GM23248 (cell line): Measurements from ENCODE around the gene ANKDD1A. TPM values are rescaled to one million over a fixed set of nuclear protein-coding genes. Genes with fewer than 3 reads are reported as not detected.

ENCODE experiments used
- DNase-seq: peaks from one replicate; pipeline ENCODE4 v3.0.0-alpha.2; 2015
- H2AFZ ChIP-seq: fragments of 200-600 bp; sonication (generic); 2 replicates; pipeline ENCODE4 v1.6.1; 2016; ENCODE audit warnings: antibody characterized with exemption
- H3F3A ChIP-seq: fragments of 200-600 bp; sonication (generic); 2 replicates; pipeline ENCODE4 v1.6.1; 2016; ENCODE audit warnings: mild to moderate bottlenecking, antibody characterized with exemption, mixed run types; ENCODE audit not compliant: insufficient read depth
- H3K27ac ChIP-seq: fragments of 200-600 bp; sonication (generic); 2 replicates; pipeline ENCODE4 v1.5.1; 2016; ENCODE audit warnings: mild to moderate bottlenecking
- H3K27me3 ChIP-seq: fragments of 200-600 bp; sonication (generic); replicated peaks from 2 replicates; pipeline ENCODE4 v1.6.1; 2016; ENCODE audit warnings: mild to moderate bottlenecking; ENCODE audit not compliant: insufficient read depth
- H3K36me3 ChIP-seq: fragments of 200-600 bp; sonication (generic); 2 replicates; pipeline ENCODE4 v1.6.1; 2016; ENCODE audit warnings: low read depth, mild to moderate bottlenecking
- H3K4me1 ChIP-seq: fragments of 200-600 bp; sonication (generic); 2 replicates; pipeline ENCODE4 v1.6.1; 2016; ENCODE audit warnings: mild to moderate bottlenecking; ENCODE audit not compliant: insufficient read depth
- H3K4me2 ChIP-seq: fragments of 200-600 bp; sonication (generic); one replicate; pipeline ENCODE4 v1.6.1; 2016; ENCODE audit warnings: mild to moderate bottlenecking; ENCODE audit not compliant: unreplicated experiment
- H3K4me3 ChIP-seq: fragments of 200-600 bp; sonication (generic); 2 replicates; pipeline ENCODE4 v1.5.1; 2016; ENCODE audit warnings: mild to moderate bottlenecking
- H3K79me2 ChIP-seq: fragments of 200-600 bp; sonication (generic); 2 replicates; pipeline ENCODE4 v1.6.1; 2016; ENCODE audit warnings: mild to moderate bottlenecking; ENCODE audit not compliant: insufficient read depth
- H3K9ac ChIP-seq: fragments of 200-600 bp; sonication (generic); 2 replicates; pipeline ENCODE4 v1.6.1; 2016; ENCODE audit warnings: mild to moderate bottlenecking
- H3K9me2 ChIP-seq: fragments of 200-600 bp; sonication (generic); 2 replicates; pipeline ENCODE4 v1.6.1; 2016; ENCODE audit warnings: mixed run types, mild to moderate bottlenecking, moderate library complexity; ENCODE audit not compliant: insufficient read depth
- H3K9me3 ChIP-seq: fragments of 200-600 bp; sonication (generic); one replicate; pipeline ENCODE4 v1.6.1; 2017; ENCODE audit warnings: low read depth
- H4K20me1 ChIP-seq: fragments of 200-600 bp; sonication (generic); 2 replicates; pipeline ENCODE4 v1.6.0; 2016; ENCODE audit not compliant: insufficient read depth
- EZH2 ChIP-seq: fragments of 200-600 bp; sonication (generic); IDR thresholded peaks from 2 replicates; pipeline ENCODE4 v1.6.1; 2018; ENCODE audit warnings: antibody characterized with exemption, mild to moderate bottlenecking; ENCODE audit not compliant: insufficient read depth, poor library complexity, severe bottlenecking
- EZH2phosphoT487 ChIP-seq: fragments of 200-600 bp; sonication (generic); IDR thresholded peaks from 2 replicates; pipeline ENCODE4 v1.6.1; 2018; ENCODE audit warnings: antibody characterized with exemption, moderate library complexity, mild to moderate bottlenecking, low read depth; ENCODE audit not compliant: insufficient read depth
- WGBS, 2 experiments: methylation state at CpG; one replicate each; pipeline ENCODE4 v1.1.6; 2015 to 2017; ENCODE audit warnings: low lambda C conversion rate in 2 of 2, low coverage in 1 of 2; ENCODE audit errors: missing lambda C conversion rate in 2 of 2; 5-methylcytosine and 5-hydroxymethylcytosine counted together
- in situ Hi-C: fragments of 300-500 bp; cut with MboI; formaldehyde crosslinking; loops from 2 replicates; pipeline ENCODE4 v1.15.0; 2020
- polyA plus RNA-seq: library from polyadenylated mRNA; unstranded; fragments of >200 nt; fragmentation: Nextera tagmentation; extraction: Ambion mirVana; gene quantifications from 2 replicates; pipeline ENCODE4 v1.2.1, GENCODE V29; 2016
- total RNA-seq: library from RNA; depleted of rRNA; stranded (reverse); fragments of >200 nt; shearing (Covaris generic); gene quantifications from 2 replicates; pipeline ENCODE4 v1.2.3, GENCODE V29; 2014

The ANKDD1A gene
- total and polyA plus RNA-seq, 2 experiments from 2014 or later: 2.7 to 3.1 TPM

GRCh38 chr15:64901914-64902313 is 9.8 kb upstream of the ANKDD1A start:
- Histone ChIP-seq H2AFZ (no peak overlapping the region), H3F3A (peaks cover 5% of the 10 kb centered on the region; the same call in 1 of the 2 replicates), H3K79me2 (no peaks in the 10 kb centered on the region), H3K4me3 (no peak overlapping the region), H3K4me2 (no peak overlapping the region), H3K9me3 (no peaks in the 10 kb centered on the region), H3K9ac (no peak overlapping the region), H4K20me1 (no peaks in the 10 kb centered on the region), H3K27me3 (no peaks in the 10 kb centered on the region), H3K9me2 (no peaks in the 10 kb centered on the region), H3K27ac (no peak overlapping the region), H3K36me3 (no peaks in the 10 kb centered on the region), H3K4me1 (peaks cover 12% of the 10 kb centered on the region)
- in situ Hi-C loops: loop anchor here (10.0 kb wide), 1 partner anchor 167 kb away; no protein-coding TSS in a partner anchor
- TF ChIP-seq EZH2phosphoT487 (no peak), EZH2 (no peak)
- DNase-seq: no peak
- WGBS, 2 experiments: 74 to 78% methylated on average over 2 of the region's 2 CpGs

DNA sequence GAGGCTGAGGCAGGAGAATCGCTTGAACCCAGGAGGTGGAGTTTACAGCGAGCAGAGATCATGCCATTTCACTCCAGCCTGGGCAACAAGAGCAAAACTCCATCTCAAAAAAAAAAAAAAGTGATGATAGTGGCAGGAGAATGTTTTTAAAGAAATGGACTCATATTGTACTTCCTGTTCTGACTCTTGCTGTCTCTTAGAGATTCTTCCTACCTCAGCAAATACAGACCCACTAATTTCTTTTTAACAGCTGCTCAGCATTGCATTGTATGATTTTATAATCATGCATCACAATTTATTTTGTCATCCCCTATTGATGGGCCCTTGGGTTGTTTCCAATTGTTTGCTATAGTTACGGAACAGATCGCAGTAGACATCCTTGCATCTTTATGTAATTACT is 8.8 kb upstream of the ANKDD1A start:
- no peak for DNase-seq
- H3K4me2 ChIP-seq: no peak overlapping the region
- no peaks in the 10 kb centered on the region for H3K79me2 ChIP-seq
- H4K20me1 ChIP-seq: no peaks in the 10 kb centered on the region
- no peaks in the 10 kb centered on the region for H3K9me3 ChIP-seq
- no peak overlapping the region for H3K4me3 ChIP-seq
- H3K36me3 ChIP-seq: no peaks in the 10 kb centered on the region
- no peaks in the 10 kb centered on the region for H3K27me3 ChIP-seq
- H3K9ac ChIP-seq: no peak overlapping the region
- H3F3A ChIP-seq: 0 out of 2 replicates have a peak, but pooled peaks cover 3% of the 10 kb centered on the region
- 75 to 85% methylated on average over 4 of the region's 4 CpGs for WGBS, 2 experiments
- peaks cover 3% of the 10 kb centered on the region for H3K4me1 ChIP-seq
- H2AFZ ChIP-seq: no peak overlapping the region
- H3K9me2 ChIP-seq: no peaks in the 10 kb centered on the region
- H3K27ac ChIP-seq: no peak overlapping the region
- in situ Hi-C loops: loop anchor here (10.0 kb wide), 1 partner anchor 168 kb away; no protein-coding TSS in a partner anchor
- TF ChIP-seq EZH2: no peak
- no peak for TF ChIP-seq EZH2phosphoT487

DNA sequence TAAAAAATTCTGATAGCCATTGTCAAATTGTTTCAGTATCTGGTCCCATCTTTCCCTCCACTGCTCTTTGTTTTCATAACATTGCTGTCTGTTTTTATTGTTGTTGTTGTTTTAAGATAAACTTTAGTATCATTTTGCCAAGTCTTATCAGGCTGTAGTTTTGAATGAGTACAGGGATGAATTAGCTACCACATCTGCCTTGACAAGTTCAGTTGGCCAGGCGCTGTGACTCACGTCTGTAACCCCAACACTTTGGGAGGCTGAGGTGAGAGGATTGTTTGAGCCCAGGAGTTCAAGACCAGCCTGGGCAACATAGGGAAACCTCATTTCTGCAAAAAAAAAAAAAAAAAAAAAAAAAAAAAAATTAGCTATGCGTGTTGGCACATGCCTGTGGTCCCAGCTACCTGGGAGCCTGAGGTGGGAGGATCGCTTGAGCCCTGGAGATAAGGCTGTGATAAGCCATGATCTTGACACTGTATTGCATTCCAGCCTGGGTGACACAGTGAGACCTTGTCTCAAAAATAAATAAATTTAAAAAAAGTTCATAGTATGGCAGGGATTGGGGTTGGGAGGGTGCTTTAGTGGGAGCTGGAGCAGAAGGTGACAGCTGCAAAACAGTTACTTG is 8.3 kb upstream of the ANKDD1A start:
- TF ChIP-seq EZH2phosphoT487 (no peak), EZH2 (no peak)
- WGBS, 2 experiments: 83 to 84% methylated on average over 4 of the region's 4 CpGs

DNA sequence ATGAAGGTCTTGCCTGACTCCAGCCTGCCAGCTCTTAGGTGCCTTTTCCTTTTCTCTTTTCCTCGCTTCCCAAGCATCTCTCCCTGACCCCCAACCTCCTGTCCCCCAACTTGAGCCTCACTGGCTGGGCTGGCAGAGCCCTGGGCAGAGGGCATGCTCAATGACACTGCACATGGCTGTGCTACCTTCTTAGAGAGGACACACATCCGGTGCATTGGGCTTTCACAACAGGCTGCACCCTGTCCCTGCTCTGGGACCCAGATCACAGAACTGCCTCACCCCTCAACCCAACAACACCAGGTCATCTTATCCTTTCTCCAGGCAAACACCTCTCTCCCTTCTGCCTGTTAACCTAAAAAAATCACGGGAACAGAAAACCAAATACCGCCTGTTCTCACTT is 7.5 kb upstream of the ANKDD1A start:
- Histone ChIP-seq H3K9me3 (no peaks in the 10 kb centered on the region), H3K27ac (no peak overlapping the region), H3K36me3 (no peaks in the 10 kb centered on the region), H3K27me3 (no peaks in the 10 kb centered on the region), H3K79me2 (no peaks in the 10 kb centered on the region), H3K4me3 (no peak overlapping the region), H3K4me2 (no peak overlapping the region), H3K4me1 (no peaks in the 10 kb centered on the region), H2AFZ (no peak overlapping the region), H3F3A (no peaks in the 10 kb centered on the region), H3K9ac (no peak overlapping the region), H3K9me2 (no peaks in the 10 kb centered on the region), H4K20me1 (no peaks in the 10 kb centered on the region)
- in situ Hi-C loops: loop anchor here (10.0 kb wide), 1 partner anchor 169 kb away; no protein-coding TSS in a partner anchor
- 86 to 89% methylated on average over 4 of the region's 4 CpGs for WGBS, 2 experiments
- no peak for DNase-seq
- TF ChIP-seq EZH2 (no peak), EZH2phosphoT487 (no peak)

More for the DNA sequence above, 8.3 kb upstream of the ANKDD1A start:
- H3K9me3 ChIP-seq: no peaks in the 10 kb centered on the region
- no peaks in the 10 kb centered on the region for H4K20me1 ChIP-seq
- no peaks in the 10 kb centered on the region for H3K4me1 ChIP-seq
- H3K27ac ChIP-seq: no peak overlapping the region
- no peaks in the 10 kb centered on the region for H3K79me2 ChIP-seq
- no peak overlapping the region for H3K9ac ChIP-seq
- no peaks in the 10 kb centered on the region for H3K27me3 ChIP-seq
- no peaks in the 10 kb centered on the region for H3K9me2 ChIP-seq
- H3K4me3 ChIP-seq: no peak overlapping the region
- DNase-seq: no peak
- H3K36me3 ChIP-seq: no peaks in the 10 kb centered on the region
- no peak overlapping the region for H3K4me2 ChIP-seq
- in situ Hi-C loops: loop anchor here (10.0 kb wide), 1 partner anchor 169 kb away; no protein-coding TSS in a partner anchor
- no peak overlapping the region for H2AFZ ChIP-seq
- no peaks in the 10 kb centered on the region for H3F3A ChIP-seq
